ENCODE results near the gene LDLRAD4.

DNA sequence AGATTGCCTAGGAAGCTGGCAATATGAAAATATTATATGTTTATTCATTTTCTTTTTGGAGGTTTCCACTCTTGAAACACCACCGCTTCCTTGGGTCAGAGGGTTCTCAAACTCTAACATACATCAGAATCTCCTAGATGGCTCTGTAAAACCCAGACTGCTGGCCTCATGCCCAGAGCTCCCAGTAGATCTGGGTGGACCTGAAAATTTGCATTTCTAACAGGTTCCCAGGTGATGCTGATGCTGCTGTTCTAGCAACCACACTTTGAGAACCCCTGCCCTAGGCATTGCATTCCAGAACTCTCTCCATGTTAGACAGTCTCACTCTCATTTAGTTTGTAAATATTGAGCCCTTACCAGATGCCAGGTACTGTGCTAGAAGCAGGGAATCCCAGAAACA, 368.4 kb downstream of the LDLRAD4 start:
- TF ChIP-seq POLR2A (IDR thresholded peaks at IDR 0.05), result no peak
- TF ChIP-seq, protein P1, sequence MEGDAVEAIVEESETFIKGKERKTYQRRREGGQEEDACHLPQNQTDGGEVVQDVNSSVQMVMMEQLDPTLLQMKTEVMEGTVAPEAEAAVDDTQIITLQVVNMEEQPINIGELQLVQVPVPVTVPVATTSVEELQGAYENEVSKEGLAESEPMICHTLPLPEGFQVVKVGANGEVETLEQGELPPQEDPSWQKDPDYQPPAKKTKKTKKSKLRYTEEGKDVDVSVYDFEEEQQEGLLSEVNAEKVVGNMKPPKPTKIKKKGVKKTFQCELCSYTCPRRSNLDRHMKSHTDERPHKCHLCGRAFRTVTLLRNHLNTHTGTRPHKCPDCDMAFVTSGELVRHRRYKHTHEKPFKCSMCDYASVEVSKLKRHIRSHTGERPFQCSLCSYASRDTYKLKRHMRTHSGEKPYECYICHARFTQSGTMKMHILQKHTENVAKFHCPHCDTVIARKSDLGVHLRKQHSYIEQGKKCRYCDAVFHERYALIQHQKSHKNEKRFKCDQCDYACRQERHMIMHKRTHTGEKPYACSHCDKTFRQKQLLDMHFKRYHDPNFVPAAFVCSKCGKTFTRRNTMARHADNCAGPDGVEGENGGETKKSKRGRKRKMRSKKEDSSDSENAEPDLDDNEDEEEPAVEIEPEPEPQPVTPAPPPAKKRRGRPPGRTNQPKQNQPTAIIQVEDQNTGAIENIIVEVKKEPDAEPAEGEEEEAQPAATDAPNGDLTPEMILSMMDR (IDR thresholded peaks at IDR 0.05), result no peak
